Transverse colon (tissue), 4 donors: ENCODE measurements around the gene CTSD. TPM values are rescaled to one million over a fixed set of nuclear protein-coding genes. Genes with fewer than 3 reads are reported as not detected.

Experiments used
- DNase-seq: peaks from one replicate; pipeline ENCODE4 v3.0.0-alpha.2; 2019
- H3K27ac ChIP-seq, 4 donors: fragments of 200-600 bp; sonication (generic); 2 replicates each; pipeline ENCODE4 v1.5.1; 2016 to 2018; ENCODE audit warnings: inconsistent platforms in 4 of 4
- H3K27me3 ChIP-seq: fragments of 200-600 bp; sonication (generic); 2 replicates; pipeline ENCODE4 v1.5.1; 2017; ENCODE audit warnings: inconsistent platforms
- H3K36me3 ChIP-seq, 4 donors: fragments of 200-600 bp; sonication (generic); 2 replicates each; pipeline ENCODE4 v1.5.1; 2017 to 2019; ENCODE audit warnings: inconsistent platforms in 4 of 4
- H3K4me1 ChIP-seq, 4 donors: fragments of 200-600 bp; sonication (generic); 2 replicates each; pipeline ENCODE4 v1.5.1; 2017 to 2020; ENCODE audit warnings: inconsistent platforms in 4 of 4
- H3K4me3 ChIP-seq, 4 donors: fragments of 200-600 bp; sonication (generic); 1 replicate in 1 of 4; 2 replicates in 3 of 4; pipeline versions ENCODE4 v1.5.1 to v1.6.1; 2017 to 2019; ENCODE audit warnings: inconsistent platforms in 4 of 4
- H3K9me3 ChIP-seq, 2 donors: fragments of 200-600 bp; sonication (generic); 2 replicates each; pipeline ENCODE4 v1.5.1; 2017 to 2019; ENCODE audit warnings: inconsistent platforms in 2 of 2
- CTCF ChIP-seq, 5 experiments: fragments of 200-600 bp in 3 of 5; fragments of 450-650 bp in 2 of 5; sonication (generic) in 3 of 5; IDR thresholded peaks; 1 replicate in 2 of 5; 2 replicates in 3 of 5; pipeline ENCODE4 v1.5.1; 2016 to 2017; ENCODE audit warnings: antibody characterized with exemption in 5 of 5, inconsistent platforms in 3 of 5, mild to moderate bottlenecking in 2 of 5, moderate library complexity in 1 of 5
- EP300 ChIP-seq: sonication (generic); formaldehyde crosslinking; IDR thresholded peaks from one replicate; pipeline ENCODE4 v1.6.1; 2017; ENCODE audit warnings: antibody characterized with exemption, low read depth
- POLR2A ChIP-seq: fragments of 450-650 bp; IDR thresholded peaks from one replicate; pipeline ENCODE4 v1.6.1; 2016; ENCODE audit warnings: antibody characterized with exemption, mild to moderate bottlenecking, moderate library complexity
- POLR2AphosphoS5 ChIP-seq, 3 donors: sonication (generic); formaldehyde crosslinking; IDR thresholded peaks; one replicate each; pipeline ENCODE4 v1.6.1; 2016; ENCODE audit warnings: antibody characterized with exemption in 3 of 3
- WGBS, 2 donors: methylation state at CpG; one replicate each; pipeline ENCODE4 v1.1.5; 2018; ENCODE audit warnings: low coverage in 1 of 2; 5-methylcytosine and 5-hydroxymethylcytosine counted together
- in situ Hi-C, 4 donors: fragments of 200-750 bp; cut with MboI; loops; one replicate each; pipeline versions ENCODE4 v1.15.0 to v1.15.1; 2017; ENCODE audit warnings: low sequenced_read_pairs in 3 of 4, low pct_ligation_motif_present in 1 of 4, low pct_unique_long_range_greater_than_20kb in 1 of 4
- intact Hi-C: fragments of 100-400 bp; cut with DNase I; formaldehyde crosslinking; loops from one replicate; pipeline ENCODE4 v1.15.1; 2023; ENCODE audit warnings: low total_unique reads
- total RNA-seq, 4 donors: library from RNA; depleted of rRNA; stranded (reverse); fragments of >200 nt; gene quantifications; one replicate each; pipeline ENCODE4 v1.1.0, GENCODE V29; 2016

The CTSD gene
- total RNA-seq, 4 donors from 2014 or later: 548 to 1,794 (median 1,176) TPM

DNA sequence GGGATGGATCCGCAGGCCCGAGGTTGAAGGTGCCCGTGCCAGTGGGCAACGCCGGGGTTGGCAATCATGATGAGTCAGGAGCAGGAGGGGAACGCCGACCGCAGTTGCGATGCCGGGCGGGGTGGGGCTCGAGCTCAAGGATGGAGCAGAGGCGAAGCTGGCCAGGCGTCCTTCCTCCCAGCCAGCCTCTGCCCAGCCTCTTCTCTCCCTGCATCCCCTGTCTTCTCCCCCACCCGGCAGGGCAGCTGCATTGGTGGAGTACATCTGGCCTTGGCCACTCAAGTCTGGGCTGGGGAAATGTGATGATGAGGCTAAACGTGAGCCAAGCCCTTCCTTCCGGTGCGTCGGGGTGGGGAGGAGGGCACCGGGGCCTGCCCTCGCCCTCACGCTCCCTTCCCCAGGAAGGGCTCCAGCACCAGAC lies 17.2 kb downstream of the CTSD start:
- TF ChIP-seq POLR2AphosphoS5 (IDR thresholded peaks at IDR 0.05) (no peak), EP300 (no peak), POLR2A (no peak), CTCF (IDR thresholded peaks at IDR 0.05) (no peak)
- H3K4me3 ChIP-seq: no peak overlapping the region
- intact Hi-C loops (no loop called here), in situ Hi-C loops (no loop called here)
- H3K36me3 ChIP-seq: no peaks in the 10 kb centered on the region
- no peak overlapping the region for H3K27ac ChIP-seq
- peak; percentile 21 for DNase-seq
- H3K9me3 ChIP-seq: no peaks in the 10 kb centered on the region
- 88% methylated on average over 22 of the region's 22 CpGs; no CpG with 5 or more reads in 1 of the 2 donors for WGBS, 2 donors
- H3K4me1 ChIP-seq: peaks cover 3 to 17% (median 8%) of the 10 kb centered on the region in 4 donors
- H3K27me3 ChIP-seq: peaks cover 27% of the 10 kb centered on the region

- in situ Hi-C loops: no loop called here
- no peak for DNase-seq
- H3K36me3 ChIP-seq: no peaks in the 10 kb centered on the region
- peaks cover 3 to 11% (median 8%) of the 10 kb centered on the region in 4 donors for H3K4me1 ChIP-seq
- intact Hi-C loops: no loop called here
- no peak overlapping the region for H3K27ac ChIP-seq
- no peaks in the 10 kb centered on the region for H3K9me3 ChIP-seq
- TF ChIP-seq POLR2A: no peak
- no peak for TF ChIP-seq CTCF (IDR thresholded peaks at IDR 0.05)
- no peak for TF ChIP-seq POLR2AphosphoS5 (IDR thresholded peaks at IDR 0.05)
- no peak for TF ChIP-seq EP300
- H3K27me3 ChIP-seq: peaks cover 27% of the 10 kb centered on the region
- 88 to 89% methylated on average over 10 to 14 of the region's 14 CpGs for WGBS, 2 donors
- no peak overlapping the region for H3K4me3 ChIP-seq
These were observed 17.9 kb downstream of the CTSD start for GRCh38 chr11:1745701-1746320.

GRCh38 chr11:1744891-1745700 lies 18.6 kb downstream of the CTSD start:
- peaks cover 2 to 11% (median 7%) of the 10 kb centered on the region in 4 donors for H3K4me1 ChIP-seq
- TF ChIP-seq POLR2A (no peak), EP300 (no peak), POLR2AphosphoS5 (IDR thresholded peaks at IDR 0.05) (no peak), CTCF (IDR thresholded peaks at IDR 0.05) (no peak)
- H3K27me3 ChIP-seq: peaks cover 26% of the 10 kb centered on the region
- H3K9me3 ChIP-seq: no peaks in the 10 kb centered on the region
- no peak overlapping the region for H3K4me3 ChIP-seq
- H3K27ac ChIP-seq: no peak overlapping the region
- intact Hi-C loops: no loop called here
- whole genome bisulfite sequencing, 2 donors: 74% methylated on average over 17 of the region's 18 CpGs; no CpG with 5 or more reads in 1 of the 2 donors
- H3K36me3 ChIP-seq: no peaks in the 10 kb centered on the region
- no peak for DNase-seq
- in situ Hi-C loops: no loop called here

- Histone ChIP-seq H3K4me3 (no peak overlapping the region), H3K4me1 (peaks cover 0 to 9% (median 3%) of the 10 kb centered on the region in 4 donors), H3K27ac (no peak overlapping the region), H3K36me3 (no peaks in the 10 kb centered on the region), H3K27me3 (peaks cover 19% of the 10 kb centered on the region), H3K9me3 (no peaks in the 10 kb centered on the region)
- no peak for DNase-seq
- intact Hi-C loops: no loop called here
- TF ChIP-seq CTCF (IDR thresholded peaks at IDR 0.05): no peak
- no peak for TF ChIP-seq POLR2A
- WGBS, 2 donors: 22 to 66% methylated on average over 4 to 23 of the region's 23 CpGs
- in situ Hi-C loops: no loop called here
These were observed 19.4 kb downstream of the CTSD start for GRCh38 chr11:1744137-1744886.
